ENCODE results near the gene PTPRN2. TPM values are rescaled to one million over a fixed set of nuclear protein-coding genes. Genes with fewer than 3 reads are reported as not detected.
"Not testable (repeated sequence)": the region's sequence is repeated elsewhere in the genome, so short reads cannot be mapped to it uniquely, and the experiment has no call there.

The PTPRN2 gene
- total RNA-seq, 2 donors from 2014 or later, result 0.72 to 0.79 TPM

DNA sequence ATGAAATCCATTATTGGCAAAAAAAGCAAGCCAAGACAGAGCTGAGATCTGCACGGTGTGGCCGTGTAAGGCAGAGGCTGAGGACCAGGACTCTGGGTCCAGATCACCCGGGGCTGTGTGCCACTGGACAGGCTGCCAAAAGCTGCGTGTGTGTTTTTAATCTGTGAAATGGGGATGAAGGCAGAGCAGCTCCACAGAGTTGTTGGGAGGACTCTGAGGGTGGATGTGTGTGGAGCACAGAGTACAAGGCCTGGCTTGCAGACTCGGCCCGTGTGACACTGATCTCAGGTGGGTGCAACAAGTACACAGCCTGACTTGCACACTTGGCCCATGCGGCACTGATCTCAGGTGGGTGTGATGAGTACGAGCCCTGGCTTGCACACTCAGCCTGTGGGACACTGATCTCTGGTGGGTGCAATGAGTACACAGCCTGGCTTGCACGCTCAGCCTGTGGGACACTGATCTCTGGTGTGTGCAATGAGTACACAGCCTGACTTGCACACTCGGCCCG lies 921.0 kb downstream of the PTPRN2 start:
- no peaks in the 10 kb centered on the region for H3K36me3 Mint-ChIP-seq (ENCODE audit: insufficient read depth in 2 of 2)
- H3K27me3 Mint-ChIP-seq (ENCODE audit: low read depth), result peaks cover 23% of the 10 kb centered on the region
- H3K4me1 Mint-ChIP-seq (ENCODE audit: low read depth), result peaks cover 22% of the 10 kb centered on the region
- H3K9me3 Mint-ChIP-seq, result no peaks in the 10 kb centered on the region
- DNase-seq (no peak), ATAC-seq (replicated peaks in 1 of 2) (no peak)
- H3K27ac Mint-ChIP-seq, result no peak overlapping the region
- no peak overlapping the region for H3K4me3 Mint-ChIP-seq

DNA sequence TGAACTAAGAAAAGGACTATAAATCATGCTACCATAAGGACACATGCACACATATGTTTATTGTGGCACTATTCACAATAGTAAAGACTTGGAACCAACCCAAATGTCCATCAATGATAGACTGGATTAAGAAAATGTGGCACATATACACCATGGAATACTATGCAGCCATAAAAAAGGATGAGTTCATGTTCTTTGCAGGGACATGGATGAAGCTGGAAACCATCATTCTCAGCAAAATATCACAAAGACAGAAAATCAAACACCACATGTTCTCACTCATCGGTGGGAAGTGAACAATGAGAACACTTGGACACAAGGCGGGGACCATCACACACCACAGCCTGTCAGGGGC lies 922.0 kb downstream of the PTPRN2 start:
- not testable (repeated sequence) for ATAC-seq (replicated peaks in 1 of 2); H3K9me3 Mint-ChIP-seq; H3K36me3 Mint-ChIP-seq (ENCODE audit: insufficient read depth in 2 of 2); DNase-seq; H3K4me3 Mint-ChIP-seq; H3K27ac Mint-ChIP-seq
- H3K27me3 Mint-ChIP-seq (ENCODE audit: low read depth), result peaks cover 16% of the 10 kb centered on the region
- peaks cover 22% of the 10 kb centered on the region for H3K4me1 Mint-ChIP-seq (ENCODE audit: low read depth)

DNA sequence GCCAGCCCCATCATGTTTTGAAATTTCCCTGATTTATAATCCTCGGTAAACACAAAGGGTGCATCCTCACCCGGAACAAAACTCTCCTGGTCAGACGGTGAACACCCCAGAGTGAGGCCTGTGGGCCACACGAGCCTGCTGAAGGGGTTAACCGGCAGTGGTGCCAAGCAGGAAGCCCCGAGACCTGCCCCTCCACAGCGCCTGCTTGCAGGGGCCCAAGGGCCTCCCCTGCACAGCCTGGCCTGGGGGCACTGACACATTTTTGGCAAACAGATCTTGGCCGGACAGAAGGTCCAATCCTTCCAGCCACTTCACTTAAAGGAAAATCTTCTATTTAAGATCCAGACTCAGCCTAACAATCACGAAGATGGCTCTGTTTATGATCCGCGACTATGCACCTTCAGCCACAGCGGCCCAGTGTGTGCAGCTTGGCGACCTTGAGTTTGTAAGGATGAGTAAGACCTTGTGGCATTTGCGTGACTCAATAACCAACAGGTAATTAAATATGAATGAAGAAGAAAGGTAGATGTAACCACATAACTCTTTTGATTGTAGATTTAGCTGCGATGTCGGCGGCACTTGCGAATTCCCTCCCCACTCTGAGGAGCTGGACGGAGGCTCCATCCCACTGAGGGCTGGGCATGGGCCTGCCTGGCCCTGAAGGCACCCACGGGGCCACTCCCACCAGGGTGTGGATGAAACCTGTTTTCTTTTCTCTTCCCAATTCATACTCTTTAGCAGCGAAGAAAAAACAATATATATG lies 922.6 kb downstream of the PTPRN2 start:
- DNase-seq, result no peak
- Mint-ChIP-seq H3K27ac (no peak overlapping the region), H3K4me3 (no peak overlapping the region), H3K4me1 (ENCODE audit: low read depth) (peaks cover 21% of the 10 kb centered on the region), H3K27me3 (ENCODE audit: low read depth) (peaks cover 10% of the 10 kb centered on the region), H3K36me3 (ENCODE audit: insufficient read depth in 2 of 2) (no peaks in the 10 kb centered on the region), H3K9me3 (no peaks in the 10 kb centered on the region)
- ATAC-seq (replicated peaks in 1 of 2), result no peak

DNA sequence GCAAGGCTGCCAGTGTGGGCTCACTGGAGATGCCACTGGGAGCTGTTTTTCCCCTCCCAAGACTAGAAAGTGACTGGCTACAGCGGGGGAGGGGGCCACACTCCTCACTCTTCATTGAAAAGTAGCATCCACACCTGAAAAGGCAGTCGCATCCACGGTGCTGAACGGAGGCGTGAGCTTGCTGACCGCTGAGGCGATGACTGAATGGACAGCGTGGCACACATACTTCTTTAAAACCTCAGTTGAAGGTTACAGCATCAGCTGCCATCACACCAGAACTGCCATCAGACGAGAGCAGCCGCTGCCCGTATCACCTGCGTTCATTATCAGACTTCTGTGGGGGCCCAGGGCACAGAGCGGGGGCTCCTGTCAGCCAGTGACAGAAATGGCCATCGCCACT lies 923.6 kb downstream of the PTPRN2 start:
- ATAC-seq (replicated peaks in 1 of 2), result no peak
- no peak overlapping the region for H3K4me3 Mint-ChIP-seq
- no peaks in the 10 kb centered on the region for H3K9me3 Mint-ChIP-seq
- DNase-seq, result no peak
- no peaks in the 10 kb centered on the region for H3K27me3 Mint-ChIP-seq (ENCODE audit: low read depth)
- H3K4me1 Mint-ChIP-seq (ENCODE audit: low read depth), result peaks cover 11% of the 10 kb centered on the region
- no peaks in the 10 kb centered on the region for H3K36me3 Mint-ChIP-seq (ENCODE audit: insufficient read depth in 2 of 2)
- H3K27ac Mint-ChIP-seq, result no peak overlapping the region

DNA sequence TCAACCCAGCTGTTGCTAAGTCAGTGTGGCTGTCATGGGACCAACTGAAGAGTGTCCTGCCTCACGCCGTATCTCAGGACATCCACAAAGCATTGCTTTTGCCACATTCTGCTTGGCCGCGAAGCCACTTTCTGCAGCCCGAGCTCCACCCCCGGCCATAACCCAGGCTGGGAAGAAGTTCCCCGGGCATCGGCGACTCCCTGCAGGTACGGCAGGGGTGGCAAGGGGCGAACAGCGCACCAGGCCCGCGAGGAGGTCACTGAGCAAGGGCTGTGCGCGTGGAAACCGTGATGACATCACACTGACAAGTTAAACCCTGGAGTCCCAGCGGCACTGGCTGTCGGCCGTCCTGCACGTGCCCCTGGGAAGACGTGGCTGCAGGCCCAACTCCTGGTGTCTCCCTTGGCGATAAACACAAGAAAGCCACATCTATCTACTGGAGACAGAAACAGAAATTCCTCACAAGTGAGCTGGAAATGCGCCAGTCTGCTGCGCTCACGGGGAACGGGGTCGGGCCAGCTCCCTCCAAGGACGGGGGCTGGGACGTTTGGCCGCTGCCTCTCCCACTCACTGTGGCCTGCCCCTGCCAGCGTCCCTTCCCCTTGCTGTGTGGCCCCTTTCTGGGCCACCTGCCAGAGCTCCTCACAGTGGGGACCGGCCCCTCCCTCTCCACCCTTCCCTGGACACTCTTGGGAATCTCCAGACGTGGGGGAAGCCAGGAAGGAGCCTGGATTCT lies 924.5 kb downstream of the PTPRN2 start:
- no peak for DNase-seq
- no peak for ATAC-seq (replicated peaks in 1 of 2)
- H3K27me3 Mint-ChIP-seq (ENCODE audit: low read depth), result no peaks in the 10 kb centered on the region
- H3K9me3 Mint-ChIP-seq, result no peaks in the 10 kb centered on the region
- no peak overlapping the region for H3K27ac Mint-ChIP-seq
- peaks cover 2% of the 10 kb centered on the region for H3K4me1 Mint-ChIP-seq (ENCODE audit: low read depth)
- no peak overlapping the region for H3K4me3 Mint-ChIP-seq
- H3K36me3 Mint-ChIP-seq (ENCODE audit: insufficient read depth in 2 of 2), result no peaks in the 10 kb centered on the region

DNA sequence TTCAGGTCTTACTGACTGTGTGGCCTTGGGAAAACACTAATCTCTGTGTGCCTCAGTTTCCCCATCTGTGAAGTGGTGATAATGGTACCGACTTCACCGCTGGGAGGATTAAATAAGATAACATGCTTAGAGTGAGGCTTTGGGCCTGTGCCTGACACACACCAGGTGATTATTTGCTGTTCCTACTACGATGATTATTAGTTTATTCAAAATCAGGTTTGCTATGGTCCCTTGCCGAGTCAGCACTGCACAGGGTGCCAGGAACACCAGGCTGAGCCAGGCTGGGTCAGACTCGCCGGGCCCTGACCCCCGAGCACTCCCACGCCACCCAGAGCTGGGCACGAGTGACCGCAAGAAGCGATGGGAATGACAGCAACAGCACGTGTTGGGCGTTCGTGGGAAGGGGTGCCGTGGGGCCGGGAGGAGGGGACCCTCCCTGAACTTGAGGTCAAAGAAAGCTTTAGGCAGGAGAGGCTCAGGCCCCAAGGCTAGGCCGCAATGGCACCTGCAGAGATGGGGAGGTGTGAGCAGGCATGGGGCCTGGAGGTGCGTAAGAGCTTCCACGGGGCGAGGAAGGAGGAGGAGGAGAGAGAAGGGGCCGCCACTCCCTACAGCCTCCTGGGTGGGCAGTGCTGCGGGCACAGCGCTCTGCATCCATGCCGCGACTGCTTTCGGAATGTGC lies 925.4 kb downstream of the PTPRN2 start:
- no peaks in the 10 kb centered on the region for H3K4me1 Mint-ChIP-seq (ENCODE audit: low read depth)
- H3K27ac Mint-ChIP-seq, result no peak overlapping the region
- no peak overlapping the region for H3K4me3 Mint-ChIP-seq
- H3K36me3 Mint-ChIP-seq (ENCODE audit: insufficient read depth in 2 of 2), result no peaks in the 10 kb centered on the region
- no peaks in the 10 kb centered on the region for H3K27me3 Mint-ChIP-seq (ENCODE audit: low read depth)
- DNase-seq, result no peak
- ATAC-seq (replicated peaks in 1 of 2), result no peak
- no peaks in the 10 kb centered on the region for H3K9me3 Mint-ChIP-seq

DNA sequence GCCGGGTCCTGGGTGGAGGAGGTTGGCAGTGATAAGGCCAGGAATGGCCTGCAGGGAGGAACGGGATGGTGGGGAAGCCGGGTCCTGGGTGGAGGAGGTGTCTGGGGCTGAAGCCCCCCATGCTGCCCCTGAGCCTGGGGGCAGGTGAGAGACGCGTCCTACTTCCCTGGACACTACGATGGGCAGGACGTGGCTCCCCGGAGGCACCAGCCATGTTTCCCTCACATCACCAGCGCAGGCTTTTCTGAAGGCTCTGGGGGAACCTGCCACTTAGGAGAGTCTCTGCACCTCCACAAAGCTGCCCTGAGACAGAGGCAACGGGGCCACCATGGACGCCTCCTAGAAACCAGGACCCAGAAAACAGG lies 926.0 kb downstream of the PTPRN2 start:
- no peak overlapping the region for H3K4me3 Mint-ChIP-seq
- ATAC-seq (replicated peaks in 1 of 2) (no peak), DNase-seq (no peak)
- no peaks in the 10 kb centered on the region for H3K9me3 Mint-ChIP-seq
- no peaks in the 10 kb centered on the region for H3K27me3 Mint-ChIP-seq (ENCODE audit: low read depth)
- no peaks in the 10 kb centered on the region for H3K36me3 Mint-ChIP-seq (ENCODE audit: insufficient read depth in 2 of 2)
- no peaks in the 10 kb centered on the region for H3K4me1 Mint-ChIP-seq (ENCODE audit: low read depth)
- H3K27ac Mint-ChIP-seq, result no peak overlapping the region

DNA sequence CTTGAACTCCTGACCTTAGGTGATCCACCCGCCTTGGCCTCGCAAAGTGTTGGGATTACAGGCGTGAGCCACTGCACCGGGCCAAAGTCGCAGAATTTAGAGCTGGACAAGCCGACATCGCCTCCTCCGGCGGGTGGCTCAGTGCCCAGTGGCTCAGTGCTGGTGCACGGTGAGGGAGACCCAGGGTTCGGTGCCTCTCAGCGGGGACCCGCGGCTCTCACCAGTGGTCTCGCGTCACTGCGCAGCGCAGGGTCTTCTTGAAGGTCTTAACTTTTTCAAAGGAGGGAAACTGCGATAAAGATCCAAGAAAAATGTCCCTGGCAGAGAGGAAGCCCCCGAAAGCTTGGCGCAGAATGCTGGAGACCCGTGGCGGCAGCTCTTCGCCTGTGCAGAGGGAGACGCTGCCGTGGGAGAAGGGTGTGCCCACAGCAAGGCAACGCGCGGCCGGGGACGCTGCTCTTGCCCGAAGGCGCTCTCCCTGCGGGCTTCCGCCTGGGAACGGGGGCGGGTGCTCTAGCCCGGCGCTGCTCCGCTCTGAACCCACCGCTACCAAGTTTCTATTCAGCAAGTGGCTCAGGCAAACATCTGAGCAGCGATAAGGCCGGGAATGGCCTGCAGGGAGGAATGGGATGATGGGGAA lies 926.5 kb downstream of the PTPRN2 start:
- H3K4me1 Mint-ChIP-seq (ENCODE audit: low read depth), result no peaks in the 10 kb centered on the region
- no peaks in the 10 kb centered on the region for H3K27me3 Mint-ChIP-seq (ENCODE audit: low read depth)
- no peaks in the 10 kb centered on the region for H3K9me3 Mint-ChIP-seq
- DNase-seq (no peak), ATAC-seq (replicated peaks in 1 of 2) (no peak)
- H3K27ac Mint-ChIP-seq, result no peak overlapping the region
- no peaks in the 10 kb centered on the region for H3K36me3 Mint-ChIP-seq (ENCODE audit: insufficient read depth in 2 of 2)
- H3K4me3 Mint-ChIP-seq, result no peak overlapping the region

DNA sequence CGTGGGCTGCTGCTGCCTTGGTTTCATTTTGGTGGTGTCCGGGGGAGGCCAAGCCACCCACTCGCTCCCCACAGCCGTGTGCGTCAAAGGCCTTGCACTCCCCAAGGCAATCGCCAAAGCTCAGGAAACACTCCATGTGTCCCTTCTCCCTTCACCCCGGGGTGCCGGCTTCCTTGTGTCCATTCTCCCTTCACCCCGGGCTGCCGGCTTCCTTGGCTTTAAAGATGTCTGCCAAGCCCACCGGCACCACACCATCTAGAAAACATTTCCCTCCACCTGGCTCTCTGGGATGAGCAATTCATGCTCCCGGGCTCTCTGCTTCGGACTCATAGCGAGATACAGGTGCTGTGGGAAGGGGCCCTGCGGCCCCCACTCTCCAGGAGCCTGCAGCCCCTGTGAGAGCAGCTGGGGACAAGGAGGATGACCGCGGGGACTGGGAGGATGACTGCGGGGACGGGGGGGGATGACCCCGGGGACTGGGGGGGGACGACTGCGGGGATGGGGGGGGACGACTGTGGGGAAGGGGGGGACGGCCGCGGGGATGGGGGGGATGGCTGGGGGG lies 928.7 kb downstream of the PTPRN2 start:
- Mint-ChIP-seq H3K4me3 (no peak overlapping the region), H3K9me3 (no peaks in the 10 kb centered on the region), H3K4me1 (ENCODE audit: low read depth) (no peaks in the 10 kb centered on the region), H3K27ac (no peak overlapping the region), H3K27me3 (ENCODE audit: low read depth) (no peaks in the 10 kb centered on the region), H3K36me3 (ENCODE audit: insufficient read depth in 2 of 2) (no peaks in the 10 kb centered on the region)
- no peak for DNase-seq
- ATAC-seq (replicated peaks in 1 of 2), result no peak

DNA sequence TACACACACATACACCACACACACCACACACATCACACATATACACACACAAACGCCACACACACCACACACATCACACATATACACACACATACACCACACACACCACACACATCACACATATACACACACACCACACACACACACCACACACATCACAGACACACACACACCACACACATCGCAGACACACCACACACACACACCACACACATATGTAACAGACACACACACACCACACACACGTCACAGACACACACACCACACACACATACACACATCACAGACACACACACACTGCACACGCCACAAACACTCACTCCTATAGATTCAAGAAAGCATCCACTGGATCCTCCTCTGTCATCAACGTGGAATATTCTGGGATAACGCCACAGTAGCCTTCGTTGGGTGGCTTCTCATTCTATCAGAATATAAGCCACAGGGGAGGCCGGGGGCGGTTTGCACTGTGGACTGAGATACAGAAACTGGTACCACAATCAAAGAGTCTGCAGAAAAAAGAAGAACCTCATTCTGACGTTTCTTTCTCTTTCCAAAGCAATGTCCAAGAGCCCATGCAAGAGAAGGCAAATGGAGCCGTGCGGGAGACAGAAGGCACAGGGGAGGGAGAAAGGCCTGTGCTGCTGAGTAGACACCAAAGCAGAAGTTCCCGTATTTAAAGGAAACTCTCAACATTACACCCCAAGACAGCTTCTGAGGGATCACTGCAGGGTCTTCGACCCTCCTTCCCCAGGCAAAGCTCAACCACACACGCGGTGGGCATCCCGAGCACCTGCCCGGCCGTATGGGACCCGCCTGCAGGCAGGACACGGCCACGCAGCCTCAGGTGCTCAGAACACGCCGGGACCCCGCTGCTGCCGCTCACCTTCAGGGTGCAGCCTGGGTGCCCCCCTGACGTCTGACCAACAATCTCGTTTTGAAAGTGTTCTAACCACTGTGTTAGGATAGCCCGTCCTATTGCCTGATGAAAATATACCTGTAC lies 929.6 kb downstream of the PTPRN2 start:
- H3K9me3 Mint-ChIP-seq, result no peaks in the 10 kb centered on the region
- DNase-seq (no peak), ATAC-seq (replicated peaks in 1 of 2) (no peak)
- no peaks in the 10 kb centered on the region for H3K4me1 Mint-ChIP-seq (ENCODE audit: low read depth)
- no peak overlapping the region for H3K27ac Mint-ChIP-seq
- H3K27me3 Mint-ChIP-seq (ENCODE audit: low read depth), result no peaks in the 10 kb centered on the region
- H3K4me3 Mint-ChIP-seq, result no peak overlapping the region
- H3K36me3 Mint-ChIP-seq (ENCODE audit: insufficient read depth in 2 of 2), result no peaks in the 10 kb centered on the region

DNA sequence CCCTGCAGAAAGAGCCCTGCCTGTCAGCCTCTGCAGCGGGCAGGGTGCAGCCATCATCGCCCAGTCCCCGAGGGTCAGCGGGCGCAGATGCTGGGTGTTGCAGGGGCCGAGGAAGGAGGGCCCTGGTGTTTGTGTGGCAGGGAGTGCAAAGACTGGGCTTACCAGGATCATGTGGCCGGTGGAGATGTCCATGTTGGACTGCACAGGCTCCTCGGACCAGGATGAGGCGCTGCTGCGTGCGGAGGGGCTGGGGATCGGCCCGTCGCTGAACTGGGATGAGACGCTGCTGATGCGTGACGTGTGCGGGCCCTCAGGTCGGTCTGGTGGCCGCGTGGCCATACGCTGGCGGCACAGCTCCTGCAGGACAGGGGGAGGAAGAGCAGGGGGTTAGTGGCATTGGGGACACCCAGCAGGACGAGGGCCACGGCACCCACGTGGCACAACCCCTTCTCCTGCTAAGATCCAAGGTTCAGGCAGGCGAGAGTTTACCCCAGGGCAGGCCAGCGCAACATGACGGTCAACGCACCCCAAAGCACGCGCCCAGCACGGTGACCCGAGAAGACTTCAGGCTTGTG lies 931.3 kb downstream of the PTPRN2 start:
- H3K9me3 Mint-ChIP-seq, result no peaks in the 10 kb centered on the region
- H3K4me3 Mint-ChIP-seq, result no peak overlapping the region
- no peaks in the 10 kb centered on the region for H3K27me3 Mint-ChIP-seq (ENCODE audit: low read depth)
- DNase-seq (no peak), ATAC-seq (replicated peaks in 1 of 2) (no peak)
- no peaks in the 10 kb centered on the region for H3K36me3 Mint-ChIP-seq (ENCODE audit: insufficient read depth in 2 of 2)
- H3K4me1 Mint-ChIP-seq (ENCODE audit: low read depth), result no peaks in the 10 kb centered on the region
- H3K27ac Mint-ChIP-seq, result no peak overlapping the region

DNA sequence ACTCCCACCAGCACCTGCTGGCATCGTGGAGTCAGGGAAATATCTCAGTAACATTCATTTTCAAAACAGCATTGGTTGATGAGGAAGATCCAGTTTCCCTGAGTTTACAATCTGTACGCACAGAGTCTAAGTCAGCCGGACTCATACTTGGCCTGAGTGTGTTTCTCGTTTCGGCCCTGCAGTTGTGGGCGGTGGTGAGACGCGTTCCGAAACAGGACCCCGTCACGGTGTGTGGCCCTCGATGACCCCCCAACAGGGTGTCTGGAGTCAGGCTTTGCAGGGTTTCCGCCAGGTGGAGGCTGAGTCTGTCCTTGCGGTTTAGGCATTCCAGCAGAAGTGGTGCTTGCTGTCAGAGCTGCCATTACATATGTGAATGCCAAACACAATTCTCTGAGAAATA lies 933.3 kb downstream of the PTPRN2 start:
- H3K4me1 Mint-ChIP-seq (ENCODE audit: low read depth), result no peaks in the 10 kb centered on the region
- no peaks in the 10 kb centered on the region for H3K36me3 Mint-ChIP-seq (ENCODE audit: insufficient read depth in 2 of 2)
- no peak overlapping the region for H3K27ac Mint-ChIP-seq
- H3K9me3 Mint-ChIP-seq, result no peaks in the 10 kb centered on the region
- no peaks in the 10 kb centered on the region for H3K27me3 Mint-ChIP-seq (ENCODE audit: low read depth)
- H3K4me3 Mint-ChIP-seq, result no peak overlapping the region
- DNase-seq (no peak), ATAC-seq (replicated peaks in 1 of 2) (no peak)
